NCI-H748 treated with DMSO at 0.1 percent for 48 hours (cell line): ENCODE results near the gene RBM28.

Source experiments
- DNase-seq: peaks from one replicate; lab custom pipeline; 2025; lab: John Stamatoyannopoulos, UW

The RBM28 gene

GRCh38 chr7:128370491-128370890 lies 26.8 kb upstream of the RBM28 start:
- no peak for DNase-seq

GRCh38 chr7:128366986-128367385 lies 23.3 kb upstream of the RBM28 start:
- DNase-seq = no peak

- no peak for DNase-seq
These were observed 22.6 kb upstream of the RBM28 start for GRCh38 chr7:128366300-128366699.

- no peak for DNase-seq
These were observed 21.7 kb upstream of the RBM28 start for GRCh38 chr7:128365432-128365831.

GRCh38 chr7:128364166-128364870 lies 20.6 kb upstream of the RBM28 start:
- no peak for DNase-seq

GRCh38 chr7:128363261-128363721 lies 19.6 kb upstream of the RBM28 start:
- no peak for DNase-seq

- DNase-seq = no peak
These were observed 19.0 kb upstream of the RBM28 start for GRCh38 chr7:128362670-128363069.

GRCh38 chr7:128361411-128362379 lies 18.0 kb upstream of the RBM28 start, which contains the start of gene PRRT4:
Gene PRRT4 (minus strand): TSS chr7:128361690.
- no peak for DNase-seq

- DNase-seq = no peak
These were observed 16.6 kb upstream of the RBM28 start for GRCh38 chr7:128360359-128360678.

- DNase-seq = no peak
These were observed 16.2 kb upstream of the RBM28 start for GRCh38 chr7:128359939-128360338.

GRCh38 chr7:128359336-128359735 lies 15.6 kb upstream of the RBM28 start:
- DNase-seq = no peak

- no peak for DNase-seq
These were observed 14.5 kb upstream of the RBM28 start for GRCh38 chr7:128358233-128358632.

GRCh38 chr7:128357217-128357613 lies 13.5 kb upstream of the RBM28 start:
- no peak for DNase-seq

GRCh38 chr7:128356546-128357216 lies 13.0 kb upstream of the RBM28 start:
- no peak for DNase-seq

- no peak for DNase-seq
These were observed 9.9 kb upstream of the RBM28 start for GRCh38 chr7:128353610-128354009.

GRCh38 chr7:128353189-128353588 lies 9.5 kb upstream of the RBM28 start:
- DNase-seq = no peak

- no peak for DNase-seq
These were observed 8.9 kb upstream of the RBM28 start for GRCh38 chr7:128352636-128353035.

GRCh38 chr7:128352153-128352537 lies 8.4 kb upstream of the RBM28 start:
- no peak for DNase-seq

GRCh38 chr7:128351296-128352152 lies 7.8 kb upstream of the RBM28 start:
- no peak for DNase-seq

GRCh38 chr7:128350708-128351295 lies 7.1 kb upstream of the RBM28 start:
- DNase-seq = no peak

GRCh38 chr7:128349466-128349825 lies 5.7 kb upstream of the RBM28 start:
- no peak for DNase-seq
